GM12891 (cell line): ENCODE data around the gene KCNT1.

Experiments used
- DNase-seq: peaks from one replicate; pipeline ENCODE4 v3.0.0; 2011; ENCODE audit warnings: low spot score; ENCODE audit not compliant: insufficient read length
- FAIRE-seq: peaks from 2 replicates; lab custom pipeline; 2011; peaks lifted over from hg19 to GRCh38; lab: Jason Lieb, UNC
- PAX5 ChIP-seq: IDR thresholded peaks from 2 replicates; pipeline ENCODE4 v1.6.1; 2011; ENCODE audit warnings: low read length, moderate library complexity, mild to moderate bottlenecking; ENCODE audit not compliant: insufficient read depth, severe bottlenecking
- POLR2A ChIP-seq: IDR thresholded peaks from 2 replicates; pipeline ENCODE4 v1.6.1; 2011; ENCODE audit warnings: low read depth, low read length, control low read depth
- POLR2AphosphoS5 ChIP-seq: IDR thresholded peaks from 2 replicates; pipeline ENCODE4 v1.6.1; 2011; ENCODE audit warnings: low read depth, low read length, control low read depth
- POU2F2 ChIP-seq: IDR thresholded peaks from 2 replicates; pipeline ENCODE4 v1.6.1; 2011; ENCODE audit warnings: low read depth, mild to moderate bottlenecking, control low read depth, low read length, moderate library complexity
- SPI1 ChIP-seq: IDR thresholded peaks from 2 replicates; pipeline ENCODE4 v1.6.1; 2011; ENCODE audit warnings: low read depth, low read length, control low read depth
- TAF1 ChIP-seq: IDR thresholded peaks from 2 replicates; pipeline ENCODE4 v1.6.1; 2011; ENCODE audit warnings: low read depth, low read length, control low read depth

KCNT1 gene

DNA sequence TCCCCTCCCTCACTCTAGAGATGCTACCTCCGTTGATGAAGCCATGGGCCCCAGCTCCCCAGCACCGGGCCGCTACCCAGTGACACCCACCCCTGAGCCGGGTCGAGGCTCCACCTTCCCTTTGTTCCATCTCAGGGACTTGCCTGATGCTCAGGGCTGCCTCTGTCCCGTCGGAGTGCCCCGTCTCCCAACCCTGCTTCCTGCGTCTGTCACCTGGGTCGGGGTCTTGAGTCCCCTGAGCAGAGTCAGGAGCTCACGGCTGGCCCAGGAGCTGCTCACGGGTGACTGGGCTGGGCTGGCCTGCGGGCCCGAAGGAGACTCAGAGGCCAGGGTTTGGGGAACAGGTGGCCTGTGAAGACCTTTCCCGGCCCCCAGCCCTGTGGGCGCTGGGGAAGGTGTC is 85.3 kb downstream of the KCNT1 start:
- no peak for DNase-seq
- FAIRE-seq, result no peak
- no peak for TF ChIP-seq POLR2AphosphoS5
- TF ChIP-seq POU2F2, result no peak
- no peak for TF ChIP-seq POLR2A

DNA sequence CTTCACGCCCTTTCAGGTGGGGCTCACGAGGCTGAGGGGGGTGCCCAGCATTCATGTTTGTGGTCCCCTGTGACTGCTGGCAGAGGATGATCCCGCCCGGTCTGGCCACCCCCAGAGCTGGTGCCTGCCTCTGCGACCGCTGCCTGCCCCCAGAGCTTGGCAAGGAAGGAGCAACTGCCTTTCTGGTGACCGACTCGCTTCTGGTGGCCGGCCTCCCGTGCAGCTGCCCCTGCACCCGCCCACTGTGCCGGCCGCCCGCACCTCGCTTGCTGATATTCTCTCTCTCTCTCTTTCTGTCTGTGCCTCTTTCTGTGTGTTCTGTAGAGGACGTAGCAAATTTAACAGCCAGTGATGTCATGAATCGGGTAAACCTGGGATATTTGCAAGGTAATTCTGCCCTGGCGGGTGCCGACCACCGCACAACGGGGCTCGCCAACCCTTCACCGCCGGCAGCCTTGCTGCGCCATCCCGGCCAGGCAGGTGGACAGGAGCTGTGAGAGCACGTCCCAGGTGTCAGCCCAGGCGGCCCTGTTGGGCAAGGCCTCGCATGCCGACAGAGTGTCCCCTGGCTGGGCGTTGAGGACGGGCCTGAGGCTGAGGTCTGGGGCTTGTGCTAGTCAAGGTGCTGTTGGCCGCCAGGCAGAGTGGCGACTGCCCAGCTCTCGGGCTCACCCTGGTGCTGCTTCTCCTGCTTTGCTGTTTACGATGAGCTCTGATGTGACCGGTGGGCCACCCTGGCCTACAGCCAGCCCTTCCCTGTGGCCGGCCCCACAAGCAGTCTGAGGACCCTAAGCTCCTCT is 86.0 kb downstream of the KCNT1 start:
- TF ChIP-seq SPI1 (no peak), PAX5 (no peak), POLR2A (no peak), TAF1 (no peak), POU2F2 (no peak), POLR2AphosphoS5 (no peak)
- FAIRE-seq, result no peak
- no peak for DNase-seq

DNA sequence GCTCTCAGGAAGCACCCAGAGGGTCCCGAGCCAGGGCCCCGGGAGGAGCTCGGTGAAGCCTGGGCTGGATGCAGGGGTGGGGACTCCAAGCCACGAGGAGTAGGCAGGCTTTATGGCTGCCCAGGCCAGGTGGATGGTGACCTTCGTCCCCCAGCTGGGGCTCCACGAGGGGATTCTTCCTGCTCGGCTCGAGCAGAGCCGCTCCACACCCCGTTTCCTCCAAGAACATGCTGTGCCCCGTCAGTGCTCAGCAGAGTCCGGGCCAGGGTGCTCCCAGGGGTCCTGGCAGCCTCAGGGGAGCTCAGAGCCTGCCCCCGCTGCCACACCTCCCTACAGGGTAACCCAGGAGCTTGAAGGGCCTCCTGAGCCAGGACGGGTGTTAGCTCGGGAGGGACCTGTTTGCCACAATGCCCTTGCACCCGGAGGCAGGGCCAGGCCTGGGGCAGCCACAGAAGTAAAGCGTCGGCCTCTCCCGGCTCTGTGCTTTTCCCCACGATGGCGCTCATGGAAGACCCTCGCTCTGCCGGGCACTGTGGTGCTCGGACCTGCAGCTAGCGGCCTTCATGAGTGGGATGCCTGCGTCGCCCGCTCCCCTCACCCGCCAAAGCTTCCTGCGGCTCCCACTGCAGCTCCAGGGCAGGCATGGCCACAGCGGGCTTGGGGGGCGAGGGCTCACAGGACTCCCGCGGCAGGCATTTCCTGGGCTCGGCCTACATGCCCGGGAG is 86.8 kb downstream of the KCNT1 start:
- no peak for DNase-seq
- no peak for TF ChIP-seq SPI1
- no peak for TF ChIP-seq POU2F2
- TF ChIP-seq POLR2AphosphoS5, result no peak
- TF ChIP-seq TAF1, result no peak
- no peak for TF ChIP-seq PAX5
- FAIRE-seq, result no peak

DNA sequence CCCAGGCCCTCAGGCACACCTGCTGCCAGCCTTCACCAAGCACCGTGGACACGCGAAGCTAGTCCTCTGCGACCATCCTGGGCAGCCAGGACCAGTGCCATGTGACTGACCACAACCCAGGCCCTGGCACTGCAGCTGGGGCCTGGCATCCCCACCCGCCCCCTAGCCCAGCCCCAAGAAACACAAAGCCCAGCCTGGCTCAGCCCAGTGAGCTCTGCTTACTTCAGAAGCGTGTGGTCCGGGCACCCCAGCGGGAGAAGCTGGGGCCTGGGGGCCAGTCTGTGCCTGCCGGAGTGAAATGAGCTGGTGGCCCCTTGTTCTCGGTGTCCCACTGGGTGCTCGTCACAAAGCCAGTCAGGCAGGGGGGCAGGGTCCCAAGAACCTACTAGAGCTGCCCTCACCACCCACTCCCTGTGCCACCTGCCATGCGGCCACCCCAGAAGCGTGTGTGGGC is 87.9 kb downstream of the KCNT1 start:
- no peak for TF ChIP-seq POLR2AphosphoS5
- no peak for TF ChIP-seq POU2F2
- no peak for TF ChIP-seq PAX5
- TF ChIP-seq TAF1, result no peak
- TF ChIP-seq POLR2A, result no peak
- TF ChIP-seq SPI1, result no peak
- FAIRE-seq (no peak), DNase-seq (peak; percentile 29)

DNA sequence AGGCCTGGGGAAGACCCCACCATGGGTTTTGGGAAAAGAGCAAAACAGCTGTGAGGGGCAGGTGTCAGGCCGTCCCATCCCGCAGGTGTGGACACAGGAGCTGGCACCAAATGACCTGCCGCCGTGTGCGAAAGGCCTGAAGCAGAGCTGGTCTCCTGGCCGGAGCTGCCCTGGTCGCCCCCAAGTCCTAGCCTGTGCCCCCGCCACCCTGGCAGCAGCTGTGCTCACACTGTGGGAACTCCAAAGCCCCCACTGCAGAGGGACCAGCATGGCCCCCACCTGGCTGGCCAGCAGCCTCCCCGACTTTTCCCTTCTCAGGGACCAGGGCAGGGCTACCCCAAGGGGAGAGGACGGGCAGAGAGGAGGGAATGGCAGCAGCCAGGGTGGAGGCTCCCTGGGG is 88.4 kb downstream of the KCNT1 start:
- no peak for FAIRE-seq
- TF ChIP-seq TAF1 (no peak), POLR2A (no peak), POU2F2 (no peak), POLR2AphosphoS5 (no peak), SPI1 (no peak), PAX5 (no peak)
- DNase-seq, result peak; percentile 30

DNA sequence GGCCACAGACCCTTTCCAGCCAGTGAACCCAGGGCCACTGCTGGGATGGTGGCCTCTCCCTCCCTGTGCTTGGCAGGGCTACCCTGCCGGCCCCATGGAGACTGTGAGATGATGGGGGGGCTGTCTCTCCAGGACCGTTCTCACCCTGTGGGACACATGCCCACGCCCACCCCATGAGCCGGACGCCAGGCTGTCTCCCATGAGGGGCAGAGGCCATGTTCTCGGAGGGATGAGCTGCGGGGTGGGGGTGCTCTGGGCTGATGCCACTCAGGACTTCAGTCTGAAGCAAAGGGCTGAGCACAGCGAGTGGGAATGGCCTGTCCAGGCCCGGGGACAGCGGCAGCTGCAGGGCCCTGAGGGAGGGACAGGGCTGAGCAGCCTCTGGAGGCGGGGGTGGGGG is 88.9 kb downstream of the KCNT1 start:
- DNase-seq, result peak; percentile 23
- FAIRE-seq, result no peak
- TF ChIP-seq POU2F2, result no peak

DNA sequence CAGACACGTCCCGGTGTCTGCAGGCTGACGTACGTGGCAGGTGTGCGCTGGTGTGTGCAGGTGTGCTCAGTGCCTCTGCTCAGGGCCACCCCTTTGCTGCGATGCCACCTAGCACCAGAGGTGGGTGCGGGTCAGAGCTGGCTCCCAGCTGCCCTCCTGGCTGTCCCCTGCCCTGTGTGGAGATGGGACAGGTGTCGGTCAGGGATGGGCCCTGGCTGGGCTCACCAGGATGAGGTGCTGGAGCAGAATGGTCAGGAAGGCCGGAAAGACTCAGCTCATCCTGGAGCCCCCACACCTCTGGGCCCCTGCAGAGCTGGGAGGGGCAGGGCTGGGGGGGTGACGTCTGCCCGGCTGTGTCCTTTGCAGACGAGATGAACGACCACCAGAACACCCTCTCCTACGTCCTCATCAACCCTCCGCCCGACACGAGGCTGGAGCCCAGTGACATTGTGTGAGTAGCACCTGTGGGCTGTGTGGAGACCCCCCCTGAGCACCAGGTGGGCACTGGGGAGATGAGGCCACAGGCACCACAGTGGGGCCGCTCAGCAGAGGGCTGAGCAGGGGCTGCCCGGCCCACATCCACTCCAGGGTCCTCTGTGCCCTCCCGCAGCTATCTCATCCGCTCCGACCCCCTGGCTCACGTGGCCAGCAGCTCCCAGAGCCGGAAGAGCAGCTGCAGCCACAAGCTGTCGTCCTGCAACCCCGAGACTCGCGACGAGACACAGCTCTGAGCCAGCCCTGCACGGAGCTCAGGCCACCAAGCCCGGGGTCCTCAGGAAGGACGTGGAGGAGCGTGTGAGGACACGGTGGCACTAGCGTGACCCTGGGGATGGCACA is 89.7 kb downstream of the KCNT1 start:
- TF ChIP-seq POLR2AphosphoS5 (no peak), POU2F2 (no peak), PAX5 (no peak), POLR2A (no peak), SPI1 (no peak), TAF1 (no peak)
- DNase-seq (no peak), FAIRE-seq (no peak)

DNA sequence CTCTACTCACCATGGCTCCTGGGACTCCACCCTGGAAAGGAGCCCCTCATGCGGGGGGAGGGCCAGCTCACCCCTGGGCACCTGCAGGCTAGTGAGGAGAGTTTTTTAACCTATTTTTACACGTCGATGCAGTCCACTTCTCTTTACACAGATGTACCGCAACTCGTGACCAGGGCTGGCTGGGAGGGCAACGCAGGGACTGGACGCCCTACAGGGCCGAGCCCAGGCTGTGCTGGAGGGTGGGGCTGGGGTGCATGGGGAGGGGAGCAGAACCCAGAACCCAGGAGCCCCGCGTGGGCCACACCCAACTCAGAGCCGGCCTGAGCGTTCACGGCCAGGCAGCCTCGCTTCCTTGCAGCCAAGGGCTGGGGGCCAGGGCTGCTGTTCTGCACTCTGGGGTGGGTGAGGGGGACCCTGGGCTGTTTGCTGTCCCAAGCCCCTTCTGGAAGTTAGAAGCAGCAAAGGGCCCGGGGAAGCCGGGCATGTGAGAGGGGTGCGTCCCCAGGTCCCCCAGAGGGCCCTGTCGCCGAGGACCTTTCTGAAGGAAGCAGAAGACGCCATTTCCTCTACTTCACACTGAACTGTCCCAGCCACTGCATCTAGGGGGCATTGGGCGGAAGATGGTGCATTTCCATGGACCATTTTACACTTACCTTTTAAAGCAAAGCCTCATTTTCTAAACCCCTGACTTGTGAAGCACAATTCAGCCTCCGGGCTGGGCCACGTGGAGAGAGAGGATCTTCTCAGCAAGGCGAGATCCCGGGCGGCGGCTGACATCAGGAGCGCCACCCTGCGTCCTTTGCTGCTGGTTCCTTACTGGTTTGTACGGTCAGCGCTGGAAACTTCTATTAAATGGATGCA is 90.5 kb downstream of the KCNT1 start:
- TF ChIP-seq POLR2AphosphoS5 (no peak), PAX5 (no peak), TAF1 (no peak), SPI1 (no peak), POU2F2 (no peak), POLR2A (no peak)
- no peak for DNase-seq
- no peak for FAIRE-seq
